Limb (tissue), 2 donors: ENCODE measurements around the gene ADAD2.

Experiments
- DNase-seq, 2 donors: peaks; one replicate each; pipeline ENCODE4 v3.0.0-alpha.2; 2016; ENCODE audit errors: extremely low spot score in 2 of 2

The ADAD2 gene

GRCh38 chr16:84190731-84191388 lies at the start of gene ADAD2:
Gene ADAD2 (plus strand): TSS chr16:84191157. CDS start chr16:84191231, 74 bp downstream.
- no peak for DNase-seq

- DNase-seq, result no peak
Measured at GRCh38 chr16:84143081-84143480, 47.9 kb upstream of the ADAD2 start.

- DNase-seq, result no peak
Measured at GRCh38 chr16:84143784-84144199, 47.2 kb upstream of the ADAD2 start.

GRCh38 chr16:84144209-84144858 lies 46.6 kb upstream of the ADAD2 start:
- peak in 1 of 2 donors; percentile 53 for DNase-seq

- DNase-seq, result peak; percentile 85 to 98
Measured at GRCh38 chr16:84144859-84145639, 45.9 kb upstream of the ADAD2 start, which contains the start of the genes DNAAF1 and HSDL1. Gene DNAAF1 (plus strand): TSS chr16:84145308. CDS start chr16:84145441, 133 bp downstream. Gene HSDL1 (minus strand): TSS chr16:84145177. CDS start chr16:84131321, 13,856 bp downstream.

- DNase-seq, result no peak
Measured at GRCh38 chr16:84150926-84151325, 40.0 kb upstream of the ADAD2 start.

- DNase-seq, result no peak
Measured at GRCh38 chr16:84153660-84154214, 37.2 kb upstream of the ADAD2 start.

- DNase-seq, result no peak
Measured at GRCh38 chr16:84155226-84155625, 35.7 kb upstream of the ADAD2 start.

- no peak for DNase-seq
Measured at GRCh38 chr16:84155771-84156170, 35.2 kb upstream of the ADAD2 start.

- no peak for DNase-seq
Measured at GRCh38 chr16:84156342-84156784, 34.6 kb upstream of the ADAD2 start.

- no peak for DNase-seq
Measured at GRCh38 chr16:84159007-84159406, 31.9 kb upstream of the ADAD2 start.

- no peak for DNase-seq
Measured at GRCh38 chr16:84159800-84160199, 31.2 kb upstream of the ADAD2 start.

GRCh38 chr16:84161037-84161436 lies 29.9 kb upstream of the ADAD2 start:
- no peak for DNase-seq

GRCh38 chr16:84161801-84162200 lies 29.2 kb upstream of the ADAD2 start:
- no peak for DNase-seq

GRCh38 chr16:84165746-84166145 lies 25.2 kb upstream of the ADAD2 start:
- DNase-seq, result no peak

- DNase-seq, result no peak
Measured at GRCh38 chr16:84166796-84167695, 23.9 kb upstream of the ADAD2 start.

- DNase-seq, result no peak
Measured at GRCh38 chr16:84169765-84170310, 21.1 kb upstream of the ADAD2 start.

GRCh38 chr16:84174396-84174795 lies 16.6 kb upstream of the ADAD2 start:
- no peak for DNase-seq

- peak; percentile 17 to 68 for DNase-seq
Measured at GRCh38 chr16:84175350-84176081, 15.4 kb upstream of the ADAD2 start.
